Pulmonary artery endothelial cell (primary cell): ENCODE results near the gene PLD5. TPM values are rescaled to one million over a fixed set of nuclear protein-coding genes. Genes with fewer than 3 reads are reported as not detected.
"Not testable (repeated sequence)": the region's sequence is repeated elsewhere in the genome, so short reads cannot be mapped to it uniquely, and the experiment has no call there.

Experiments
- DNase-seq: peaks from one replicate; pipeline ENCODE4 v3.0.0-alpha.2; 2011; ENCODE audit warnings: low read depth, low spot score
- total RNA-seq: library from RNA; depleted of rRNA; stranded (reverse); fragments of >200 nt; gene quantifications from 2 replicates; pipeline ENCODE4 v1.2.3, GENCODE V29; 2014

Gene PLD5
- total RNA-seq, 1 donor from 2014 or later = not detected

DNA sequence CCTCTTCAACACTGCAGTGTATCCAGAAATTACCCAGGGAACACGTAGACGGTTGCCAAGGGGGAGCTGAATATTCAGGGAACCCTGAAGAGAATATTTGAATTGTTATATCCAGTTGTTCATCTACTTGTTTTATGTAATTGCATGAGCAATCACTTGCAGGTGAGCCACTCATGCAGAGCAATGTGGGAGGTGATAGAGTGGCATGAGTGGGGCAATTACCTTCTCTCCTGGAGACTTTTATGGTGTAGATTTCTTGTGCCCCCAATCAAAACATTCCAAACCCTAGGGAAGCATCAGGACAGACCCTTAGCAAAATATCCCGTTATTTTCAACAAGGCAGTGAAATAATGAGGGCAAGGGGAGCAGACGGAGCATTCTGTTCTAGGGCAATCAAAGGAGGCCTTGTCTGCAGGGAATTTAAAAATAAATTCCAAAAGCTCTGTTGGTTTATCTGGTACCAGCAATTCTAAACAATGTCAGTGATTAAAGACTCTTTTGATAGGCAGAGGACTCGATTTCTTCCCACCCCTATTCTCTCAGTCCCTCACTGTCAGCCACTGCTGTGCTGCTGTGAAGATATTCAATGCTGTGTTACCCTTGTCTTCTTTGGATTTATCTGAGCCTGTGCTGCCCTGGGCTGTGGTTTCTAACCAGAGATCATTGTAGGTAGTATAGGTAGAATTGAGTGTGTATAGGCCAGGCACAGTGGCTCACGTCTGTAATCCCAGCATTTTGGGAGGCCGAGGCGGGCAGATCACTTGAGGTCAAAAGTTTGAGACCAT, 345.4 kb downstream of the PLD5 start:
- no peak for DNase-seq

DNA sequence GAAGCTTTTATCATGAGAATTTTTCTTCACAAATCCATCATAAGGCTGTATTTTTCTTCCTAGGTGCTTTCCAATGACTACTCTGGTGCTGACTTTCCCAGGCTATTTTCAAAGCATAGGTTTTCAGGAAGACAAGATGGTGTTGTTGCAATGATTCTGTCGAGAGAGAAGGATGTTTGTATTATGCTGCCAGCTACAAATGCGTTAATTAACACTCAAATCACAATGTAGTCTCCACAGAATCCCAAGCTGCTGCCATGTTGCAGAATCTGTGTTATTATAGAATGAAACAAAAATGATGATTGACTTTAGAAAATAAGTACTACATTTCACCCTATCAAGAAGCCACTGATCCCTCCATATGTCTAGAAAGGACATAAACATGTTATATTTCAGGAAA, 346.1 kb downstream of the PLD5 start:
- DNase-seq = no peak

DNA sequence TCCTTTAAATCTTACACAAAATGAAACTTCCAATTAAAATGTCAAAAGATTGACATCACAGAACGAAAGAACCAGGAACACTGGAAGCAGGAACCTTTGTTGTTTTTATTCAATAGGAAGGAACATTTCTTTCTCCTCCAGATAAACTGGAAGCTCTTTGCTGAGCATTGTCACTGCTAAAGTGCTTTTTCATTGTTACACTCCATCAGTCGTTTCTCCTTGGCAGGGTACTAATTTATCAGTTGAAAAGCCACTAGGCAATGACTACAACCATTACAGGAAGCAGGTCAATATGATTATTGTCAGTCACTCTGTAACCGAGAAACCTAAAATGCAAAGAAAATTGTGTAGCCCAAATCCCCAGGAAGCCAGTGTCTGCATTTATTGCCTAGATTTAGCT, 362.4 kb downstream of the PLD5 start:
- no peak for DNase-seq

DNA sequence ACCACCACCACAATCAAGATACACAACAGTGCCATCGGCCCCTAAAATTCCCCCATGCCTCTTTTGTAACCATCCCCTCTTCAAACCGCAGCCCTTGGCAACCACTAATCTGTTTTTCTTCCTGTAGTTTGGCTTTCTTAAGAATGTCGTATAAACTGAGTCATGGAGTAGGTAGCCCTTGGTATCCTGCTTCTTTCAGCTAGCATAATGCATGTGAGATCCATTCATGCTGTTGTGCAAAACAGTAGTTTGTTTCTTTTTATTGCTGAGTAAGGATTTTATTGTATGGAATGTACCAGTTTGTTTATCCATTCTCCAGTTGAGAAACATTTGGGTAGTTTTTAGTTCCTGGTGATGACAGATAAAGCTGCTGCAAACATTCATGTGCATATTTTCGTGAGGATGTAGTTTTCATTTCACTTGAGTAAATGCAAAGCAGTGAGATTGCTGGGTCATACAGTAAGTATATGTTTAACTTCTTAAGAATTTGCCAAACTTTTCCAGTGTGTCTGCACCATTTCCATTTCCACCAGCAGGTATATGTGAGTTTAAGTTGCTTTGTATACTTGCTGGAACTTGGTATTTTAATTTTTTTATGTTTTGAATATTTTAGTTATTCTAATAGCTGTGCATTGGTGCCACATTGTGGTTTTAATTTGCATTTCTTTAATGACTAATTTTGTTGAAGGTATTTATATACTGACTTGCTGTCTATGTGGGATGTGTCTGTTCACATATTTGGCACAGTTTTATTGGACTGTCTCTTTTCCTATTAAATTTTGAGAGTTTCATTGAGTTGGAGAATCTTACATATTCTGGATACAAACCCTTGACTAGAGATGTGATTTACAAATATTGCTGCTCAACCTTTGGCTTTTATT, 377.2 kb downstream of the PLD5 start:
- no peak for DNase-seq

DNA sequence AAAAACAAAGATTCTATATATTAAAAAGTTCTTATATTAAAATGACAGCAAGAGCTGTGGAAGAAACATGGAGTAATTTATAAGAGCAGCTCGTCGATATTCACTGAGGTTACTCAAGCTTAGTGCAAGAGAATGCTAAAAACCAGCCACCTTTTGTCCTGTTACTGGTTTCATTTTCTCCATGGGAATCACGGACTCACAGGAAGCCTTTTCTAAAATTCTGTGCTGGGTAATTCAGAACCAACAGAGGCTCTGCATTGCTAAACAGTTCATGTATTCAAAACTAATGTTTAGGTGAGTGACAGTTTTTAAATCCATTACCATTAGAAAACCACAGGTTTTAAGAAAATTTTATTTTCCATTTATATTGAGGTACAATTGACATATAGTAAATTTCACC, 377.8 kb downstream of the PLD5 start:
- no peak for DNase-seq

DNA sequence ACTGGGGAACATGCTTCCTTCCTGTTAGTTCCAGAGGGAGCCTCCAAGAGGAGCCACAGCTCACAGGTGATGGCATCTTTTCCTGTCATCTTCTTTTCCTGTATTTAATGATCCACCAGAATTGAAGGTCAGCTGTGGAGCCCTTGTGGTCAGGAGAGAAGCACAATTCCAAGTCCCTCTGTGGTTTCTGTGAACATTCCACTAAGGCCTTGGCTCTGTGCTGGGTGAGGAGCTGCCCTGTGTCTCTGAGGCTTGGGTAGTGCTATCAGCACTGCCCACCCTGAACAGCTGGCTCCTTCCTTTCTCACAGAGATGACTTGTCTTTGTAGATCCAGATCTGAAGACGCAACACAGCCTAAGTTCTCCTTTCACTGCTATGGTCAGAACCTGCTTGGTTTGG, 383.7 kb downstream of the PLD5 start:
- DNase-seq = no peak

DNA sequence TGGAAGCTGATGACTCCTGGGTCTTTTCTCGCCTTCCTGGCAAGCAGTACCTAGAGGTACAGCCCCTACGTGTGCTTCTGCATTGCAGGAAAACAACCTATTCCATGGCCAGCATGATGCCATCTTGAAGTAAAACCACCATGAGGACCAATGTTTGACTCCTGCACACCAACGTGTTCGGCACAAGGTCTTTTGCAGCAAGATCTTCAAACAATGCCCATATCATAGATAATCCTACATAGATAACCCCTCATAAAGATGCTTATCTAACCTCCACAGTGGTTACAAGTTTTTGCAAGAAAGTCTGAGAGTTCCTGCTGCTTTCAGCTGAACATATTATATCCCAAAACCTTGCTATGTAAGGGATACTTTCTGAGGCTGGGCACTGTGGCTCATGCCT, 384.5 kb downstream of the PLD5 start:
- DNase-seq = no peak

DNA sequence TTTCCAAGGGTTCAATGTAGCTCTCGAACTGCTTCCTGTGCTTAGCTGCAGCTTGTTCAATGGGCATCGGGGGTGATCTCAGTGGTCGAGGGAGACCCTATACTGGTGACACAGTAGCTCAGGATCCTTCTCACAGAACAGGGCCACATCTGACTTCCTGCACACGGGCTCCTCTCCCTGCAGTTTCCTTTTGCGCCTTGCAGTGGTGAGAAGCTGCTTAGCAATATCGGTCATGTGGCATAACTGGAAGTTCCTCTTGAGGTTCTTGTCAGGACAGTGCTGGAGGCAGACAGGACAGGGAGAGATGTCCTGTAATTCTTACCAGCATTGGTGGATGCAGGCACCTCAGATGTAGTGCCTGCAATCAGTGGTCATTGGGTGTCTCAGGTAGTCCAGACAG, 385.1 kb downstream of the PLD5 start:
- no peak for DNase-seq

DNA sequence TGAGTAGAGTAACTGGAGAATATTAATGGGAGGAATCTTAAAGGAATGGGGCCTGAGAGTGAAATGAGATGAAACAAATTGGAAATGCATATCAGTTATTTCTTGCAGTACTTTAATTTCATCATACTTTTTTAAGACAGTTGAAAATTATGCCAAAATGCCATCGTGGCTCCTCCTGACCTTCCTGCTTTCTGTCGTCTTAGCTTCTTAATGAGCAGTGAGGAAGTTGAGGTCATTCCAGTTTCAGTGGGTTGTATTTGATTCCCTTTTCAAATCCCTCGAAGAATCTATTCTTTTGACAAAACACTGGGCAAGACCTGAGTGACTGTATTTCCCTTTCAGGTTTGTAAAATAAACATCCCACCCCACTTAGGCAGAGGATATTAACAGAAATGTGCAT, 390.7 kb downstream of the PLD5 start:
- no peak for DNase-seq

DNA sequence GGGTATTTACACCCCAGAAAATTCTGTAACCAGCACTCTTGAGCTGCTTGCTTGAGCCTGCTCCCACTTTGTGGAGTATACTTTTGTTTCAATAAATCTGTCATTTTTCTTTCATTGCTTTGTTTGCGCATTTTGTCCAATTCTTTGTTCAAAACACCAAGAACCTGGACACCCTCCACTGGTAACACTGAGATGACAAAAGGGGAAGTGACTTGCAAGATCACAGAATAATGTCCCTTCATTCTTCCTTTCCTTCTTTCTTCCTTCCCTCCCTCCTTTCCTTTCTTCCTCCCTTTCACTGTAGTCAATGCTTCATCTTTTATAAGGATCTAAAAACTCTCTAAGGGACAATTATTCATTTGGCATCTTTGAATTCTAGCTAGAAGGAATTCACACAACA, 391.1 kb downstream of the PLD5 start:
- no peak for DNase-seq

DNA sequence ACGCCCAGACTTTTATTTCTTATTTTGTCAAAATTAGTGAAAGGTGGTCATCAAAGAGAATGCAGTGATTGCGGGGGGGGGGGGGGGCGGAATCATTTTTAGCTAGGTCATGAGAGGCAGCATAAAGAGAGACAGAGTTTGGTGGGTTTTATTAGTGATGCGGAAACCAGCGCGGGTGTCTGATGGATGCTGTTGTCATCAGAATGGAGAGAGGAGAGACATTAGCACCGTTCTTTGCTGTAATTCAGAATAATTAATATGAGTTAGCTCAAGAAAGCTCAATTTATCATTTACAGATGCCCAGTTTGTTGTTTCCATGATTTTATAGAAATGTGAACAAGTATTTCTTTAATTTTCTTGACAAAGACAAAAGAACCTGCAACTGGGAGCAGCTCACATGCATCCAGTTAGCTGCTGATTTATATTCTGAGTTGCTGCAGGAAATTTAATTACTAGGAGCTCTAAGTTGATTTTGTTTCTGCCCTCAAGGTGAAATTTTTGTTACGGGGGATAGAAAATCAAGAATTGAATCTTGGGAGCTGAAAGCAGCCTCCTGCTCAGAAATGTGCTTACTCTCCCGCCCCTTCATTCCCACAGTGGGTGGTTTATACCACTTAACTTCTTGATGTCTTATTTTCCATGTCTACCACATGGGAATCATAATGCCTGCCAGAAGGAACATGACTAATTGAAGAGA, 392.2 kb downstream of the PLD5 start:
- no peak for DNase-seq

DNA sequence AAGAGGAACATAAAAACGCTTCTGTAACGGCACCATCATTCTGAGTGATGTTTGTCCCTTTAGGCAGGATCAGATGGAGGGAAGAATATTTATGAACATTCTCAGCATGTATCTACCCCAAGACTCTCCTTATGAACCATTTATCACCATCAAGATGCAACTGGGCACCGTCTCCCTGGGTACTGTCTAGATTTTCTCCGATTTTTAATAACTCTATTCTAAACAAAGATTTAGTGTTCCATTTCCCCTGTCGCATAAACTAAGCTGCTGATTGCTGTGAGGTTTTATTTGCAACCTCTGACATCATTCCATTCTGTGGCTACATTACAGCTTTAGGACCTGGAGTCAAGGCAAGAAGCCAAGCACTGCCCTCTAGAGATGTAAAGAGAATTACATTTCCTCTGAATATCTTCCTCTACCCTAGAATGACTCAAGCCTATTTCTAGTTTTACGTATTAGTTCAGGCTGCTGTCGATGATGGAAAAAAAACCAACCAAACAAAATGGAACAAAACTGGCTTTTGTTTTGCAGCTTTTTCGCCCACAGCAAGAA, 395.5 kb downstream of the PLD5 start:
- DNase-seq = no peak

DNA sequence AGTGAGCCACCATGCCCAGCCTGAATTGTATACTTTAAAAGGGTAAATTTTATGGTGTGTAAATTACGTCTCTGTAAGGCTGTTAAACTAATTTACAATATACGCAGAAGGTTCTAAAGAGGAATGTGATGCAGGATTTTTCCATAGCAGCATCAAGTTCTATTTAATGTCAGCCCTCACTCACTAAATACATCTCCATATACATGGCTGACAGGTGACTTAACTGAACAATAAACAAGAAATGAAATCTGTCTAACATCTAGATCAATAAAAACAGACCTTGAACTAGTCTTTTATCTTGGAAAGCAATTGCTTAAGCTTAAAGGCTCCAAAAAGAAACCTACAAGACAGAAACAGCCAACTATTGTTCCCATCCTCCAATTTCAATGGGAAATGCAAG, 404.1 kb downstream of the PLD5 start:
- no peak for DNase-seq

DNA sequence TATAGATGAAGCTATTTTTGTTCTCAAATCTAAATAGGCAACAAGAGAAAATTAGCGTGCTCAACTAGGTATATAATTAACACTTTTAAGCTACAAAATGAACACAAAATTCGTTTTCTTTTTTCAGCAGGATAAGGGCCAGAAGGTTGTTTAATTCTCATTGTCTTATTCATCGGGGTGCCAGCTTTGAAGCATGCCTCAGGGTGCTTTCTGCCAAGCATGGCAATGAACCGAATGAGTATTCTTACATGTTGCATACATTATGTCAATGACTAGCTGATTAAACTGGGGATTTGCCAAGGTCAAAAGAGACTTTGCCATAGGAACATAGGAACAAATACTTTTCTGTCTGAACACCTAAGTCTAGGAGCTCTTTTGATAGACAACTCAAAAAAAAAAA, 423.6 kb downstream of the PLD5 start:
- no peak for DNase-seq

DNA sequence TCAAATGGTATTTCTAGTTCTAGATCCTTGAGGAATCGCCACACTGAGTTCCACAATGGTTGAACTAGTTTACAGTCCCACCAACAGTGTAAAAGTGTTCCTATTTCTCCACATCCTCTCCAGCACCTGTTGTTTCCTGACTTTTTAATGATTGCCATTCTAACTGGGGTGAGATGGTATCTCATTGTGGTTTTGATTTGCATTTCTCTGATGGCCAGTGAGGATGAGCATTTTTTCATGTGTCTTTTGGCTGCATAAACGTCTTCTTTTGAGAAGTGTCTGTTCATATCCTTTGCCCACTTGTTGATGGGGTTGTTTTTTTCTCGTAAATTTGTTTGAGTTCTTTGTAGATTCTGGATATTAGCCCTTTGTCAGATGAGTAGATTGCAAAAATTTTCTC, 427.2 kb downstream of the PLD5 start:
- DNase-seq = not testable (repeated sequence)

DNA sequence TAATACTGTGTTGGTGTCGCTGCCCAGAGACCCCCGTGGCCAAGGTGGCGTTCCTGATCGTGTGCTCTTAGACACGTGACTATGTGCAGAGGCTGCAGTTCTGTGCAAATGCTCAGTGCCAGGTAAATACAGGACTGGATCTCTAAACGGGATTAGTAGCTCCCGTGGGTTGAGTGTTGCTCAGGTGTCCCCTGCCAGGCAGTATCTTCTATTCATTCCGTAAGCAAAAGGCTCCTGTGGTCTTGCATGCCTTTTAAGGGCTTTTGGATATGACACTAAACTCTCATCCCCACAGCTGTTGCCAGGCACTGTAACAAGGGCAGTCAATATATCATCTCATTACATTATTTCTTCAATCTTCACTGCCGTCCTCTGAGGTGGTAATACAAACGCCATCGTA, 431.4 kb downstream of the PLD5 start:
- no peak for DNase-seq

DNA sequence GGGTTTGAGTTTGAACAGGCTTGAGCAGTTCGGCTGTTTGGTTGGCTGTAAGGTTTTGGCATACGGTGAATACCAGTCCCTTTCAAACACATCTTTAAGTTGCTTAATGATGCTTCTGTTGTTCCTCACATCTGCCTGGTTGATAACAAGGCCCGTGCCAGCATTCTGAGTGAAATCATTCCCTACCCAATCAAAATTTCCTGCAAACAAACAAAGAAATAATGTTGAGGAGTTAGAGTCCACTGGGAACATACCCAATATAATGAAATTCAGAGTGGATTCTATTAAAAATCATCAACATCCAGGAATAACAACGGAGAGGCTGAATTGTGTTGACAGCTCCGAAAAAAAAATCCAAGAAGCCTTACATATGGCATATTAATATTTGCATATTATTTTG, 434.6 kb downstream of the PLD5 start:
- DNase-seq = no peak

DNA sequence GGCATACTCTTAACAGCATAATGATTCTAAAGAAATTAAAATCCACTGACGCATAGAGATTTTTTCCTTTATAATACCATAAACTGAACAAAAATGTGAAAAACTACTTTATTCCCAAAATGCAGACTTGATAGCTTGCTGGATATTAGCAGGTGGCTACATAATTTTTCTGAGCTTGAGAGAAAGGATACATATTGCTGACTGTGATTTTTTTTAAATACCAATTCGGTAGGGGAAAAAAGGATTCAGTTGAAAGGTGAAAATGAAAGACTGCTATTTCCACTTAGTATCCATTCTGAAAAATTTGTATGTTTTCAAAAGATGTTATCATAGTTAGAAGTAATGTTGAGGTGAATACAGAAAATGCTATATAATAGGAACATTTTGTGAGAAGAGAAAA, 435.6 kb downstream of the PLD5 start:
- DNase-seq = no peak

DNA sequence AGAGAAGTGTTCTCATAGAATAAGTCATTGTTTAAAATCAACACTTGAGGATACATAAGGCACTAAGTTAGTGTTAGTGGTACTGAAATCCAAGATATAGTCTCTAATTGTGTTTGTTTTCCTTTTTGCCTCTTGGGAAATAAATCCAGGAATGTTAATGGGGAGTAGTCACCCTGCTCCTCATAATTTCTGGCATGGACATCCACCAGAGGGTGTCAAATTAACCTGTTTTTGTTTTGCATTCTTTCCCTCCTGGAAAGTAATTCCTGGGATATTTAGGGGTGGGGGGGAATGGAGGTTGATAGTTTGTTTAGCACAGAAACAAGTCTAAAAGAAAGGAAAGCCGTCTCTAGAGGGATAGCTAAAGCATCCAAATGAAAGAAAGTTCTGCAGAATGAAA, 437.8 kb downstream of the PLD5 start:
- no peak for DNase-seq

DNA sequence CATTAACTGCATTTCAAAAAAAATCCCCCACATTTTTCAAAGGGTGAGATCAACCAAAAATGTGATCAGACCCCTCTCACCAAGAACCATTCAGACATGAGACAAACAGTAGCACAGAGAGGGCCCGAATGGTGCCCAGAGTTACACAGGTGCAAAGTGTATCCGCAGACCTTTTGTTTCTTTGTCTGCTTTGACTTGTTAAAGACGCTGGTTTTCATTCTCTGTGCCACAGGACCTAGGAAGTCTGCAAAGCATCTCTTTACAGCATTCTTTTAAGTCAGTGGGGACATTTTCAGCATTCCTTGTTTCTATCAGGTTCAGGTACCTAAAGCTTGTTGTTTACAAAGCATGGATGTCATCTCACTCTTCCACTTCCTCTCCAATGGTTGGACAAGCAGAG, 438.4 kb downstream of the PLD5 start:
- no peak for DNase-seq

DNA sequence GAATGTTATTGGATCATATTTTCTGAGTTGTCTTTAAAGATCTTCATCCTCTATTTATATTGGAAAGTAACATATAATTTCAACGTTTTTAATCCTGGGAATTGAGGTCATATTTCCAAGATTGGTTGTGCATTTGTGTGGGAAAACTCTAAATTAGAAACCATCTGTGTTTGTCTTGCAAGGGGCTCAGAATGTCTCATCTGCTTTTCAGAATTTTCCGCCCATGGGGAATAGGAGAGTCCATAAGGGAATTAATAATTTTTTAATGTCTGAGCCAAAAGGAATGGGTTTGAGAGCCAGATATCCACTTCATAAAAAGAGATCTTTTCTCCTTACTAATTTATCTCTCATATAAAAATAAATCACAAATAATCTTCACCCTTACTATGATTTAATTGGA, 440.8 kb downstream of the PLD5 start:
- no peak for DNase-seq

DNA sequence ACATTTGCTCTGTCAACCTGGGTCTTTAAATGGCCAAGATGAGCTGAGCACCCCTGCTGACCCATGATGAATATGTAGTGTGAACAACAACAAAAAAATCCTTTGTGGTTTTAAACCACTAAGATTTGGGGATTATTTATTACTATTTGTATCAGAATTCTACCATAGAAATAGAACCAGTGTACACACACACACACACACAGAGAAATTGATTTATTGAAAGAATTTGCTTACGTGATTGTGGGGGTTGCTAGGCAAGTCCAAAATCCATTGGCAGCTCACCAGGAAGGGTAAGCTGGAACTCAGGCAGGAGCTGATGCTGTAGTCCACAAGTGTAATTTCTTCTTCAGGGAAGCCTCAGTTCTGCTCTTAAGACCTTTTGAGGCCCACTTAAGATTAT, 443.1 kb downstream of the PLD5 start:
- DNase-seq = no peak
